Left lung (tissue), 10 donors: ENCODE results near the gene CFAP97D2. TPM values are rescaled to one million over a fixed set of nuclear protein-coding genes. Genes with fewer than 3 reads are reported as not detected.

ENCODE experiments used
- ATAC-seq: fragments of 200-7000 bp; cut with Tn5 transposase; one replicate; pipeline ENCODE4 v1.9.1; 2020; ENCODE audit warnings: moderate library complexity
- DNase-seq, 4 donors: peaks; one replicate each; pipeline ENCODE4 v3.0.0-alpha.2; 2013 to 2020
- H3K27ac ChIP-seq, 2 donors: fragments of 200-600 bp; sonication (generic) in 1 of 2; one replicate each; pipeline versions ENCODE4 v1.5.0 to v1.8.0; 2020 to 2021
- H3K27me3 ChIP-seq, 2 donors: fragments of 200-600 bp; sonication (generic) in 1 of 2; one replicate each; pipeline versions ENCODE4 v1.5.0 to v1.8.0; 2020 to 2021
- H3K36me3 ChIP-seq, 2 donors: fragments of 200-600 bp; sonication (generic) in 1 of 2; one replicate each; pipeline versions ENCODE4 v1.5.0 to v1.8.0; 2020 to 2021
- H3K4me1 ChIP-seq, 2 donors: fragments of 200-600 bp; one replicate each; pipeline ENCODE4 v1.8.0; 2021
- H3K4me3 ChIP-seq, 2 donors: fragments of 200-600 bp; sonication (generic) in 1 of 2; one replicate each; pipeline versions ENCODE4 v1.5.0 to v1.8.0; 2020 to 2021; ENCODE audit warnings: mild to moderate bottlenecking in 1 of 2
- H3K9me3 ChIP-seq, 2 donors: fragments of 200-600 bp; sonication (generic) in 1 of 2; one replicate each; pipeline versions ENCODE4 v1.5.0 to v1.8.0; 2020 to 2021
- intact Hi-C, 2 donors: fragments of 100-400 bp; cut with DNase I; formaldehyde crosslinking; loops; one replicate each; pipeline versions ENCODE4 v1.11.2 to v1.14.2; 2022
- polyA plus RNA-seq, 6 donors: library from polyadenylated mRNA; unstranded; fragments of 120-200 nt; gene quantifications; one replicate each; pipeline ENCODE4 v1.2.1, GENCODE V29; 2013; ENCODE audit not compliant: insufficient read length in 6 of 6
- total RNA-seq, 2 donors: library from RNA; stranded (reverse); fragmentation: NEBNext Ultra II Directional; extraction: Animal tissue kit (Norgen Biotek cat#: 25700); gene quantifications; one replicate each; pipeline ENCODE4 v1.2.1, GENCODE V29; 2021
- TF ChIP-seq, protein P1 (sequence below), 2 donors: fragments of 200-600 bp; sonication (generic) in 1 of 2; IDR thresholded peaks; one replicate each; pipeline versions ENCODE4 v1.5.0 to v1.8.0; 2021; ENCODE audit warnings: antibody characterized with exemption in 2 of 2
- donor health status: DM: no; HTN: yes; CAD: no.
- donor health status: DM: no; HTN: no; CAD: no.

Gene CFAP97D2
- total and polyA plus RNA-seq, 8 donors = 0.23 to 2.1 (median 1.0) TPM; not detected in 1

DNA sequence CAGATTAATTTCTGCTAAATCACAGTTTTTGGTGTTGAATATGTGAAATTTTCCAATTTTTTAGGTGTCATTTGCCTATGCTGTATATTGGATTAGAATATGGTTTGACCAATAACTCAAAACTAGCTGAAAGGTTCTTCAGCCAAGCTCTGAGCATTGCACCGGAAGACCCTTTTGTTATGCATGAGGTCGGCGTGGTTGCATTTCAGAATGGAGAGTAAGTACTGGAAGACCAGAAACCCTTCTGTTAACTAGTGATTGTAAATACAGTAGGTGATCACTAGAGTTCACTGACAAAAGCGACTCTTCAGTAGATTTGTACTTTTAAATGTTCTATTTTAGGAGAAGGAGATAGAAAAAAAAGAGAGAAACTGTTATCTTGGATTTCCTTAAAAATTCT is 78.0 kb downstream of the CFAP97D2 start:
- no peak overlapping the region for H3K27ac ChIP-seq
- no peak overlapping the region for H3K4me3 ChIP-seq
- H3K27me3 ChIP-seq = no peaks in the 10 kb centered on the region
- TF ChIP-seq, protein P1, sequence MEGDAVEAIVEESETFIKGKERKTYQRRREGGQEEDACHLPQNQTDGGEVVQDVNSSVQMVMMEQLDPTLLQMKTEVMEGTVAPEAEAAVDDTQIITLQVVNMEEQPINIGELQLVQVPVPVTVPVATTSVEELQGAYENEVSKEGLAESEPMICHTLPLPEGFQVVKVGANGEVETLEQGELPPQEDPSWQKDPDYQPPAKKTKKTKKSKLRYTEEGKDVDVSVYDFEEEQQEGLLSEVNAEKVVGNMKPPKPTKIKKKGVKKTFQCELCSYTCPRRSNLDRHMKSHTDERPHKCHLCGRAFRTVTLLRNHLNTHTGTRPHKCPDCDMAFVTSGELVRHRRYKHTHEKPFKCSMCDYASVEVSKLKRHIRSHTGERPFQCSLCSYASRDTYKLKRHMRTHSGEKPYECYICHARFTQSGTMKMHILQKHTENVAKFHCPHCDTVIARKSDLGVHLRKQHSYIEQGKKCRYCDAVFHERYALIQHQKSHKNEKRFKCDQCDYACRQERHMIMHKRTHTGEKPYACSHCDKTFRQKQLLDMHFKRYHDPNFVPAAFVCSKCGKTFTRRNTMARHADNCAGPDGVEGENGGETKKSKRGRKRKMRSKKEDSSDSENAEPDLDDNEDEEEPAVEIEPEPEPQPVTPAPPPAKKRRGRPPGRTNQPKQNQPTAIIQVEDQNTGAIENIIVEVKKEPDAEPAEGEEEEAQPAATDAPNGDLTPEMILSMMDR (IDR thresholded peaks at IDR 0.05) = no peak
- H3K9me3 ChIP-seq = no peaks in the 10 kb centered on the region
- no peaks in the 10 kb centered on the region for H3K4me1 ChIP-seq
- peaks cover 0 to 99% of the 10 kb centered on the region in 2 donors for H3K36me3 ChIP-seq
- no peak for DNase-seq
- intact Hi-C loops = no loop called here
- no peak for ATAC-seq

DNA sequence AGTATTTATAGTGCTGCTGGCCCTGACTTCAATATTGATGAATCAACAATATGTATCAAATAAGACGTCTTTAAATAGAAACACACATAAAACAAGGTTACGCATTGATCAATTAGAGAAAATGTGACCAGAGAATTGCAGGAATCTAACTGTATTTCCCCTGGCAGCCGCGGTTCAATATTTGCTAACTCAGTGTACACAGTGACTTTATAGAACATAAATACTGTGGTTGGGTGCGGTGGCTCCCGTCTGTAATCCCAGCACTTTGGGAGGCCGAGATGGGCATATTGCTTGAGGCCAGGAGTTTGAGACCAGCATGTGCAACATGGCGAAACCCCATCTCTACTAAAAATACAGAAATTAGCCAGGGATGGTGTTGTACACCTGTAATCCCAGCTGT is 79.5 kb downstream of the CFAP97D2 start:
- no peak for ATAC-seq
- Histone ChIP-seq H3K9me3 (no peaks in the 10 kb centered on the region), H3K27ac (no peak overlapping the region), H3K4me3 (no peak overlapping the region), H3K27me3 (no peaks in the 10 kb centered on the region), H3K36me3 (peaks cover 0 to 99% of the 10 kb centered on the region in 2 donors), H3K4me1 (no peaks in the 10 kb centered on the region)
- DNase-seq = no peak
- TF ChIP-seq, protein P1 (IDR thresholded peaks at IDR 0.05) = no peak
- intact Hi-C loops = no loop called here

DNA sequence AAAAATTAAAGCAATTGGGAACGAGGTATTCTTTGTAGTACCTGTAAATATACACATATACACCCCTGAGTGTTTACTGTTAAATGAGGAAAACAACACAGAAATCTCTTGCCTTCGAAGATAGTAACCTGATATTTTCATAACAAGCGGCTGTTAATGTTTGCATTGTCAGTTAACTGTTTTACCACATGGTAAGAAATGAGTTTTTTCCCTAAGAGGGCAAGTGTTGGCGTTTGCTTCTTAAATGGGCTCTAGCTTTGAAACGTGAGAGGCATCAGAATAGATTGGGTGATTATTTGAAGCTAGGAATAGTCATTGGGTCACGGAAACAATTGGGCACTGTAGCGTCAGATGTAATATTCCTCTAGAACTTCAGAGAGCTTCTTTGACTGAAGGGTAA is 80.3 kb downstream of the CFAP97D2 start:
- Histone ChIP-seq H3K27ac (no peak overlapping the region), H3K9me3 (no peaks in the 10 kb centered on the region), H3K4me3 (no peak overlapping the region), H3K36me3 (peaks cover 0 to 100% of the 10 kb centered on the region in 2 donors), H3K4me1 (no peaks in the 10 kb centered on the region), H3K27me3 (no peaks in the 10 kb centered on the region)
- no peak for ATAC-seq
- intact Hi-C loops = no loop called here
- TF ChIP-seq, protein P1 (IDR thresholded peaks at IDR 0.05) = no peak
- DNase-seq = no peak

DNA sequence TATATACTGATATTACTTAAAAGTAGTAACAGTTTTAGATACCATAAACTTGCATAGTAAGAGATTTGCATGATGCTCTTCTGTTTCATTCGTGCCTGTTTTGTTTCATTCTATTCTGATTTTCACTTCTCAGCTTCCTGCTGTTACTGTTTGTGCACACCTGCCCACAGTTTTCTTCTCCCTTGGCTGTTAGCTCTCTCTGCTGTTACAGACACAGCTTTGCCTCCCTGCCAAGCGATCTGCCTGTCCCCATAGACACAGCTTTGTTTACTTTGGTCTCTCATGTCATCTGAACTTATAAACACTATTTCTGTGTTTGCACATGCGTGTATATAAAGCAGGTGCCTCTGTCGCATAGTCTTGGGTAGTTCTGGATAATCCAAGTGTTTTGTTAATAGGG is 80.9 kb downstream of the CFAP97D2 start:
- TF ChIP-seq, protein P1 (IDR thresholded peaks at IDR 0.05) = no peak
- no peak overlapping the region for H3K27ac ChIP-seq
- no peak overlapping the region for H3K4me3 ChIP-seq
- peaks cover 0 to 100% of the 10 kb centered on the region in 2 donors for H3K36me3 ChIP-seq
- no peaks in the 10 kb centered on the region for H3K4me1 ChIP-seq
- H3K9me3 ChIP-seq = no peaks in the 10 kb centered on the region
- DNase-seq = no peak
- ATAC-seq = no peak
- intact Hi-C loops = no loop called here
- no peaks in the 10 kb centered on the region for H3K27me3 ChIP-seq

DNA sequence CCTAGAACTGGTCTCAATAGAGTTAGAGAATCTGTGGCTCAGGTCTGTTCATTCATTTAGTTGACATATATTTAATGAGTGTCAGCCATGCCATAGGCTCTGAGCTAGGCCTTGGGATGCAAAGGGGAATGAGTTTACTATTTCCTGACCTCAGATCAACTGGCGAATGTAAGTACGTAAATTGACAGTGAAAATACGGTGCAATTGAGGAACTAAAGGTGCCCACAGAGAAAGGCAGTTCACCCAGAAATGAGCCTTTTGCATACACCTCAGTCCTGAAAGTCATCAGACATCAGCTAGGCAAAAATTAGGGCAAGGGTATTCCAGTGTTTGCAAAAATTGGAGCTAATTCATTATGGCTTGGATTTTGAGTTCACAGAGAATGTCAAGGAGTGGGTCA is 81.8 kb downstream of the CFAP97D2 start:
- H3K9me3 ChIP-seq = no peaks in the 10 kb centered on the region
- no peak for DNase-seq
- H3K36me3 ChIP-seq = peaks cover 0 to 100% of the 10 kb centered on the region in 2 donors
- no peaks in the 10 kb centered on the region for H3K27me3 ChIP-seq
- no peak overlapping the region for H3K4me3 ChIP-seq
- H3K27ac ChIP-seq = no peak overlapping the region
- no peaks in the 10 kb centered on the region for H3K4me1 ChIP-seq
- TF ChIP-seq, protein P1 (IDR thresholded peaks at IDR 0.05) = no peak
- no peak for ATAC-seq
- intact Hi-C loops = no loop called here
